Stimulated activated CD4-positive, alpha-beta T cell treated with anti-CD3 and anti-CD28 coated beads, Interleukin-12 subunit alpha, Interleukin-12 subunit beta, amount 100 ng/mL, for 48 hours (primary cell): ENCODE measurements around the gene COX11.

Experiments
- DNase-seq, 3 donors: peaks; one replicate each; pipeline ENCODE4 v3.0.0-alpha.2; 2020; ENCODE audit warnings: low read depth in 2 of 3, low spot score in 1 of 3

Gene COX11

GRCh38 chr17:54968262-54968987, at the start of gene COX11, which contains the start of gene STXBP4:
TSS of gene COX11 (minus strand) at chr17:54968654. CDS start at chr17:54968646, 8 bp downstream.
TSS of gene STXBP4 (plus strand) at chr17:54968765. CDS start at chr17:54986220, 17,455 bp downstream.
- DNase-seq = peak; percentile 87 to 91 (median 87)

- peak in 1 of 3 donors; percentile 8 for DNase-seq
Observed at GRCh38 chr17:55005520-55005919, 37.1 kb upstream of the COX11 start.

GRCh38 chr17:55004484-55004883, 36.0 kb upstream of the COX11 start:
- no peak for DNase-seq

GRCh38 chr17:55002458-55002857, 34.0 kb upstream of the COX11 start:
- no peak for DNase-seq

- no peak for DNase-seq
Observed at GRCh38 chr17:54996441-54996840, 28.0 kb upstream of the COX11 start.

GRCh38 chr17:54992797-54993639, 24.6 kb upstream of the COX11 start:
- DNase-seq = peak in 1 of 3 donors; percentile 27

- DNase-seq = no peak
Observed at GRCh38 chr17:54991567-54991966, 23.1 kb upstream of the COX11 start.

GRCh38 chr17:54990118-54990517, 21.7 kb upstream of the COX11 start:
- no peak for DNase-seq

- DNase-seq = no peak
Observed at GRCh38 chr17:54985476-54985875, 17.0 kb upstream of the COX11 start.

- DNase-seq = no peak
Observed at GRCh38 chr17:54983260-54983659, 14.8 kb upstream of the COX11 start.

GRCh38 chr17:54982399-54982798, 13.9 kb upstream of the COX11 start:
- no peak for DNase-seq

GRCh38 chr17:54980375-54980774, 11.9 kb upstream of the COX11 start:
- no peak for DNase-seq

- DNase-seq = no peak
Observed at GRCh38 chr17:54979657-54980056, 11.2 kb upstream of the COX11 start.

- DNase-seq = no peak
Observed at GRCh38 chr17:54977744-54978143, 9.3 kb upstream of the COX11 start.

GRCh38 chr17:54976316-54976715, 7.9 kb upstream of the COX11 start:
- no peak for DNase-seq

GRCh38 chr17:54974759-54975158, 6.3 kb upstream of the COX11 start:
- DNase-seq = no peak

GRCh38 chr17:54972406-54973138, 4.1 kb upstream of the COX11 start:
- no peak for DNase-seq

GRCh38 chr17:54971901-54972300, 3.4 kb upstream of the COX11 start:
- DNase-seq = no peak

- DNase-seq = no peak
Observed at GRCh38 chr17:54971147-54971546, 2.7 kb upstream of the COX11 start.

- DNase-seq = no peak
Observed at GRCh38 chr17:54969658-54970572, 1.5 kb upstream of the COX11 start.

GRCh38 chr17:54968988-54969332, 506 bp upstream of the COX11 start:
- peak in 2 of 3 donors; percentile 10 to 24 for DNase-seq
